ENCODE results near the gene SLC16A1.

DNA sequence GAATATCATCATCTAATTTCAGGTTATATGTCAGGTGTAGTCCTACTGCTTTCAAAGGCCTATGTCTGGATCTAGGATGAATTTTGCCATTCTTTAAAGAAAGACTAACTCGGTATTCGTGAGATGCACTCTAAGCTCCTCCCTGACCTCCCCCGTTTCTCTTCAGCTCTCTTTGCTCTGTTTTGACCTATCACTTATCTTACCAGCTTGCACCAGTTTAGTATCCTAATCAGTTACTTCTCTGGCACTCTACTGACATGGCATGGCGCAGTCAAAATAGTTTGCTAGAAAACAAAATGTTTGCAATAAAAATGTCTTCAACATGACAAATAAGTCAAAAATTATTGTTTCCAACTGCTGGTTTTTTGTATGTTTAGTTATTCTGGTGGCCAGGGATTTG lies 8.4 kb upstream of the SLC16A1 start:
- TF ChIP-seq, protein P1, sequence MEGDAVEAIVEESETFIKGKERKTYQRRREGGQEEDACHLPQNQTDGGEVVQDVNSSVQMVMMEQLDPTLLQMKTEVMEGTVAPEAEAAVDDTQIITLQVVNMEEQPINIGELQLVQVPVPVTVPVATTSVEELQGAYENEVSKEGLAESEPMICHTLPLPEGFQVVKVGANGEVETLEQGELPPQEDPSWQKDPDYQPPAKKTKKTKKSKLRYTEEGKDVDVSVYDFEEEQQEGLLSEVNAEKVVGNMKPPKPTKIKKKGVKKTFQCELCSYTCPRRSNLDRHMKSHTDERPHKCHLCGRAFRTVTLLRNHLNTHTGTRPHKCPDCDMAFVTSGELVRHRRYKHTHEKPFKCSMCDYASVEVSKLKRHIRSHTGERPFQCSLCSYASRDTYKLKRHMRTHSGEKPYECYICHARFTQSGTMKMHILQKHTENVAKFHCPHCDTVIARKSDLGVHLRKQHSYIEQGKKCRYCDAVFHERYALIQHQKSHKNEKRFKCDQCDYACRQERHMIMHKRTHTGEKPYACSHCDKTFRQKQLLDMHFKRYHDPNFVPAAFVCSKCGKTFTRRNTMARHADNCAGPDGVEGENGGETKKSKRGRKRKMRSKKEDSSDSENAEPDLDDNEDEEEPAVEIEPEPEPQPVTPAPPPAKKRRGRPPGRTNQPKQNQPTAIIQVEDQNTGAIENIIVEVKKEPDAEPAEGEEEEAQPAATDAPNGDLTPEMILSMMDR (conservative IDR thresholded peaks at IDR 0.05), result no peak
- no peak for TF ChIP-seq EZH2 (IDR thresholded peaks at IDR 0.05; ENCODE audit: low read depth)
